Caco-2 (cell line): ENCODE results near the gene EHMT1. TPM values are rescaled to one million over a fixed set of nuclear protein-coding genes. Genes with fewer than 3 reads are reported as not detected.

ENCODE experiments used
- BruUV-seq: library from RNA; stranded (reverse); fragments of 400-500 nt; replicated peaks from 2 replicates; lab custom pipeline; 2021; lab: Mats Ljungman, UMichigan
- CTCF ChIA-PET: fragments of 300-600 bp; sonication (Branson Sonifier 250); formaldehyde crosslinking; loops from one replicate; lab custom pipeline; 2022; ENCODE audit warnings: antibody characterized with exemption; lab: Charles Lee
- POLR2A ChIA-PET: fragments of 300-600 bp; sonication (Branson Sonifier 250); formaldehyde crosslinking; loops from one replicate; lab custom pipeline; 2022; ENCODE audit warnings: antibody characterized with exemption; lab: Charles Lee
- DNase-seq, 2 experiments: peaks; one replicate each; pipeline versions ENCODE4 v3.0.0 to v3.0.0-alpha.2; 2020 to 2022
- H3K27me3 ChIP-seq: replicated peaks from 2 replicates; pipeline ENCODE4 v1.6.0; 2011; ENCODE audit warnings: low read length; ENCODE audit not compliant: control insufficient read depth, insufficient read depth
- H3K36me3 ChIP-seq: 2 replicates; pipeline ENCODE4 v1.5.1; 2011; ENCODE audit warnings: low read length; ENCODE audit not compliant: control insufficient read depth, insufficient read depth
- H3K4me1 ChIP-seq: fragments of 250-450 bp; sonication (Bioruptor Pico); 2 replicates; pipeline ENCODE4 v1.5.1; 2020; ENCODE audit warnings: mild to moderate bottlenecking
- H3K4me3 ChIP-seq: 2 replicates; pipeline ENCODE4 v1.5.1; 2011; ENCODE audit warnings: low read depth, mild to moderate bottlenecking, control low read depth, low read length
- H3K9me3 ChIP-seq: fragments of 250-450 bp; sonication (Bioruptor Pico); 2 replicates; pipeline ENCODE4 v1.5.1; 2020; ENCODE audit warnings: mild to moderate bottlenecking, moderate library complexity
- H3K27ac Mint-ChIP-seq: one replicate; pipeline ENCODE4 v1.8.0; 2022; ENCODE audit warnings: mixed read lengths; ENCODE audit not compliant: unreplicated experiment
- H3K27me3 Mint-ChIP-seq: one replicate; pipeline ENCODE4 v1.8.0; 2022; ENCODE audit warnings: mixed read lengths; ENCODE audit not compliant: insufficient read depth, unreplicated experiment
- H3K36me3 Mint-ChIP-seq: one replicate; pipeline ENCODE4 v1.8.0; 2022; ENCODE audit warnings: mild to moderate bottlenecking, mixed read lengths; ENCODE audit not compliant: insufficient read depth, unreplicated experiment
- H3K4me1 Mint-ChIP-seq: one replicate; pipeline ENCODE4 v1.8.0; 2022; ENCODE audit warnings: low read depth, mixed read lengths; ENCODE audit not compliant: unreplicated experiment
- H3K4me3 Mint-ChIP-seq: one replicate; pipeline ENCODE4 v1.8.0; 2022; ENCODE audit warnings: mild to moderate bottlenecking, moderate library complexity, mixed read lengths; ENCODE audit not compliant: unreplicated experiment
- H3K9me3 Mint-ChIP-seq: one replicate; pipeline ENCODE4 v1.8.0; 2022; ENCODE audit warnings: mixed read lengths; ENCODE audit not compliant: unreplicated experiment
- CTCF ChIP-seq, 2 experiments: fragments of 200-600 bp in 1 of 2; IDR thresholded peaks; 1 replicate in 1 of 2; 2 replicates in 1 of 2; pipeline versions ENCODE4 v1.5.1 to v1.8.0; 2011 to 2022; ENCODE audit warnings: antibody characterized with exemption in 1 of 2, control low read depth in 1 of 2, inconsistent platforms in 1 of 2, low read depth in 1 of 2, low read length in 1 of 2, mild to moderate bottlenecking in 1 of 2, moderate library complexity in 1 of 2; ENCODE audit not compliant: insufficient read depth in 1 of 2, severe bottlenecking in 1 of 2, unreplicated experiment in 1 of 2
- intact Hi-C: fragments of 100-400 bp; cut with micrococcal nuclease; formaldehyde crosslinking; loops from one replicate; pipeline ENCODE4 v1.10.0; 2022; ENCODE audit not compliant: unreplicated experiment
- total RNA-seq: library from RNA; stranded (reverse); gene quantifications from 2 replicates; pipeline ENCODE4 v1.2.3, GENCODE V29; 2022

EHMT1 gene
- total RNA-seq, 1 experiment from 2014 or later, result 92.9 TPM

- Histone ChIP-seq H3K27me3 (no peaks in the 10 kb centered on the region), H3K9me3 (no peaks in the 10 kb centered on the region), H3K36me3 (no peaks in the 10 kb centered on the region), H3K4me3 (no peak overlapping the region), H3K4me1 (no peaks in the 10 kb centered on the region)
- no TSS peak for BruUV-seq
- intact Hi-C loops, result no loop called here
- no peak for TF ChIP-seq CTCF (IDR thresholded peaks at IDR 0.05; ENCODE audit: insufficient read depth in 1 of 2, low read depth in 1 of 2, low read length in 1 of 2, severe bottlenecking in 1 of 2, unreplicated experiment in 1 of 2)
- ChIA-PET POLR2A (no interaction called here), CTCF (no interaction called here)
- Mint-ChIP-seq H3K36me3 (peaks cover under 1% of the 10 kb centered on the region), H3K4me1 (no peaks in the 10 kb centered on the region), H3K9me3 (peaks cover 9% of the 10 kb centered on the region), H3K27ac (no peak overlapping the region), H3K4me3 (no peak overlapping the region), H3K27me3 (peaks cover 16% of the 10 kb centered on the region)
- no peak for DNase-seq
These were observed 247.7 kb downstream of the EHMT1 start for GRCh38 chr9:137866226-137867141.

- POLR2A ChIA-PET, result no interaction called here
These were observed 251.6 kb downstream of the EHMT1 start for GRCh38 chr9:137870432-137870831.

GRCh38 chr9:137872296-137872695 lies 253.5 kb downstream of the EHMT1 start:
- no peaks in the 10 kb centered on the region for H3K36me3 Mint-ChIP-seq
- H3K27me3 Mint-ChIP-seq, result peaks cover 19% of the 10 kb centered on the region
- H3K9me3 Mint-ChIP-seq, result no peaks in the 10 kb centered on the region
- no peak overlapping the region for H3K27ac Mint-ChIP-seq
- H3K9me3 ChIP-seq, result no peaks in the 10 kb centered on the region
- no peaks in the 10 kb centered on the region for H3K4me1 Mint-ChIP-seq
- no TSS peak for BruUV-seq
- no peaks in the 10 kb centered on the region for H3K4me1 ChIP-seq
- no peaks in the 10 kb centered on the region for H3K36me3 ChIP-seq
- H3K4me3 ChIP-seq, result no peak overlapping the region
- ChIA-PET CTCF (no interaction called here), POLR2A (no interaction called here)
- intact Hi-C loops, result no loop called here
- TF ChIP-seq CTCF (IDR thresholded peaks at IDR 0.05; ENCODE audit: insufficient read depth in 1 of 2, low read depth in 1 of 2, low read length in 1 of 2, severe bottlenecking in 1 of 2, unreplicated experiment in 1 of 2), result no peak
- no peak overlapping the region for H3K4me3 Mint-ChIP-seq
- no peaks in the 10 kb centered on the region for H3K27me3 ChIP-seq
- no peak for DNase-seq

More at GRCh38 chr9:137870432-137870831, 251.6 kb downstream of the EHMT1 start:
- Mint-ChIP-seq H3K27ac (no peak overlapping the region), H3K36me3 (no peaks in the 10 kb centered on the region), H3K4me1 (no peaks in the 10 kb centered on the region), H3K9me3 (no peaks in the 10 kb centered on the region), H3K4me3 (no peak overlapping the region), H3K27me3 (peaks cover 19% of the 10 kb centered on the region)
- BruUV-seq, result no TSS peak
- Histone ChIP-seq H3K27me3 (no peaks in the 10 kb centered on the region), H3K4me3 (no peak overlapping the region), H3K36me3 (no peaks in the 10 kb centered on the region), H3K4me1 (no peaks in the 10 kb centered on the region), H3K9me3 (no peaks in the 10 kb centered on the region)
- intact Hi-C loops, result no loop called here
- CTCF ChIA-PET, result no interaction called here
- TF ChIP-seq CTCF (IDR thresholded peaks at IDR 0.05; ENCODE audit: insufficient read depth in 1 of 2, low read depth in 1 of 2, low read length in 1 of 2, severe bottlenecking in 1 of 2, unreplicated experiment in 1 of 2), result no peak
- no peak for DNase-seq
